RKO (cell line): ENCODE results near the gene DHRSX.
A peak's percentile ranks its signal among the peaks of the same experiment; 100 is the strongest.
"Not testable (repeated sequence)": the region's sequence is repeated elsewhere in the genome, so short reads cannot be mapped to it uniquely, and the experiment has no call there.

ENCODE experiments used
- DNase-seq: peaks from one replicate; pipeline ENCODE4 v3.0.0-alpha.2; 2016; ENCODE audit warnings: low spot score

The DHRSX gene

DNA sequence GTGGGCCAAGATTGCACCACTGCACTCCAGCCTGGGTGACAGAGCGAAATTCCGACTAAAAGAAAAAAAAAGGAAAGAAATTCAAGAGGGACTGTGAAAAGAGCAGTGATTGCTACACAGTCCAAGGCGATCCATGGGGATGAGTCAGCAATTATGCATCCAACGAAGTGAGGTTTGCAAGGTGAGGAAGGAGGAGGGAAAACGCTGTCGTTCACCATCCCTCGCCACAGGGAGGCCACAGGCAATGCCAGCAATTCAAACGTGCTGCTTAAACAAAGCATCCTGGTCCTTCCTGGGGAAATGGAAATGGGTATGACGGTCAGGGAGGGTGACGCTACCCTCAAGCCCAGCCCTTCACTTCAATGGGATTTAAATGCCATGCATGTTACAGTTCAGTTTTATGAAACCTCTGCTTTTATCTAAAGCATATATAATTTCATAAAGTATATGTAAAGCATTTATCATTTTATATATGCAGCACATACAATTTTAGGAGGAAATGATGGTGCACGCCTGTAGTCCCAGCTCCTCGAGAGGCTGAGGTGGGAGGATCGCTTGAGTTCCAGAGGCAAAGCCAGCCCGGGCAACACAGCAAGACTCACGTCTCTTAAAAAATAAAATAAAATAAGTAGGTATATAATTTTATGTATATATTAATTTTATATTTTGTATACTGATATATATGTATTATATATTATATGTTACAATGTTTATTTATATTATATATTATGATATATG lies 108.7 kb downstream of the DHRSX start:
- DNase-seq: no peak

DNA sequence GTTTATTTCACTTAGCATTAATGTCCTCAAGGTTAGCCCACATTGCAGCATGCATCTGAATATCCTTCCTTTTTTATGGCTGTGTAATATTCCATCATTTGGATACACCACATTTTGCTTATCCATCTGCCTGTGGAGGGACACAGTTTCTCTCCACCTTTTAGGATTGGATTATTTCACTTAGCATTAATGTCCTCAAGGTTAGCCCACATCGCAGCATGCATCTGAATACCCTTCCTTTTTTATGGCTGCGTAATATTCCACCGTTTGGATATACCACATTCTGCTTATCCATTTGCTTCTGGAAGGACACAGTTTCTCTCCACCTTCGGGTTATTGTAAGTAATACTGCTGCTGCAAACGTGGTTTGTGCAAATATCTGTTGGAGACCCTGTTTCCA lies 110.0 kb downstream of the DHRSX start:
- DNase-seq: no peak

DNA sequence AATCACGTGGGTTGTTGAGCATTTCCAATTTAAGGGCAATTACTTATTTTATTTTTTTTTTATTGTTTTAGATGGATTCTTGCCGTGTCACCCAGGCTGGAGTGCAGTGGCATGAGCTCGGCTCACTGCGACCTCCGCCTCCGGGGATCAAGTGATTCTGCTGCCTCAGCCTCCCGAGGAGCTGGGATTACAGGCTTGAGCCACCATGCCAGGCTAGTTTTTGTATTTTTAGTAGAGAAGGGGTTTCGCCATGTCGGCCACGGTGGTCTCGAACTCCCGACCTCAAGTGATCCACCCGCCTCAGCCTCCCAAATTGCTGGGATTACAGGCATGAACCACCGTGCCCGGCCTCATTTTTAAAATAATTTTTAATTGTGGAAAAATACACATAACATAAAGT lies 111.0 kb downstream of the DHRSX start:
- DNase-seq: not testable (repeated sequence)

DNA sequence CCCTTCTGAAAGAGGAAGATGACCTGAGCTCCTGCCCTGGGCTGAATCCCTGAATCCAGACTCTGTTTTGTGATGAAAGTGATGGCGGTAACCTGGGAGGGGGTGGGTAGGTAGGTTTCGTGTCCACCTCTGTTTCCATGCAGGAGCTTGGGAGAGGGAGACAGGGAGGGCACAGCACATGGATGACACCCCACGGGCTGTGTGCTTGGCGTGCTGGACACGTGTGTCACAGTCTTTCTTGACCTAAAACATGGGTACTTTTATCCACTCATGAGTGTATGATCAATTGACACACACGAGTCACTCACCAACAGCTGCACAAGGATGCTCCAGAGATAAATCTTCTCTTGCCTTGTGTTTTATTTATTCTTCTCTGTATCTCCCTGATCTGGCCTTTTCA lies 111.5 kb downstream of the DHRSX start:
- DNase-seq: no peak

DNA sequence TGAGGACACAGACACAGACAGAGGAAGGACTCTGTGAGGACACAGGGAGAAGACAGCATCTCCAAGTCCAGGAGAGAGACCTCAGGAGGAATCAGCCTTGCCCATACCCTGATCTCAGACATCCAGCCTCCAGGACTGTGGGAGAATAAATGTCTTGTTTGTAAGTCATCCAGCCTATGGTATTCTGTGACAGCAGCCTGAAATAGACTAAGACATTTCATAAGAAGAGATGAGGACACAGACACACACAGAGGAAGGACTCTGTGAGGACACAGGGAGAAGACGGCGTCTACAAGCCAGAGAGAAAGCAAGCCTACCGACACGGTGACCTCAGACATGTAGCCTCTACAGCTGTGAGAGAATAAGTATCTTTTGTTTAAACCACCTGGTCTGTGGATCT lies 112.1 kb downstream of the DHRSX start:
- no peak for DNase-seq

DNA sequence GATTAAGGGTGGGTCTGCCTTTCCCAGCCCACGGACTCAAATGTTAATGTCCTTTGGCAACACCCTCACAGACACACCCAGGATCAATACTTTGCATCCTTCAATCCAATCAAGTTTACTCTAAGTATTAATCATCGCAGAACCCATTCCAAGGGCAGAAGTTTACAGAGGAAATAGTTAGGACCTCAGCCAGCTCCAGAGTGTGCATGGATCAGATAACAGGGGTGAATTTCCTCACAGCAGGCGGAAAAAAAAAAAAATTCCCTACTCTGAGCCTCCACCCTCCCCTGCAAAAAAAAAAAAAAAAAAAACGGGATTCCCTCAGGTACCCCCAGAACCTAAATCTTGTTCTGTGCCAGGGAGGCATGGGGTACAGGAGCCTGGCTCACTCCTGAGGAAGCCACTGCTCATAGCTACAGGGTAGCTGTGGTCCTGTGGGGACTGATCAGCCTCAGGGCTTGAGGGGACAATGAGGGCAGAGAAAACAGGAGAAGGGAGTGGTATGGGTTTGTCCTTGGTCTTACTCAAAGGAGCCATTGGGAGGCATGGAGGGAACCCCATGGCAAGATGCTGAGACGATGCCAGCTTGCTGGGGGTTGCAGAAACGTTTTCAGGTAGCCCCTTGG lies 113.0 kb downstream of the DHRSX start:
- DNase-seq: no peak

DNA sequence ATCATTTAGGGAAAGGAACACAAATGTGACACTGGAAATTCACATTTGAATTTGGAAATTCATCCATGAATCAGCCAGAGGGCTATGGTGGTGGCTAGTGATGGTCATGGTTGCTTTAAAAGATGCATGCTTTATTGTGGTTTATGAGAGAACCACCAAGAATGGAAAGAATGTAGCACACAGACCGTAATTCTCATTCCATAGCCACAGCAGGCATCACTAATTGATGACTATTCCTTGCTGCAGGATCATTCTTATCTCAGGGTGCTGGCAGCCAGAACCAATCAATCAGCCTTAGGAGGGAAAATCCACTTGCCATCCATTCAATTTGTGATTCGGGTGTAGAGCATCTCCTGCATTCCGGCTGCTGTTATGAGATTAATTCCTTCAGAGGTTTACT lies 115.6 kb downstream of the DHRSX start:
- peak; percentile 65 for DNase-seq

DNA sequence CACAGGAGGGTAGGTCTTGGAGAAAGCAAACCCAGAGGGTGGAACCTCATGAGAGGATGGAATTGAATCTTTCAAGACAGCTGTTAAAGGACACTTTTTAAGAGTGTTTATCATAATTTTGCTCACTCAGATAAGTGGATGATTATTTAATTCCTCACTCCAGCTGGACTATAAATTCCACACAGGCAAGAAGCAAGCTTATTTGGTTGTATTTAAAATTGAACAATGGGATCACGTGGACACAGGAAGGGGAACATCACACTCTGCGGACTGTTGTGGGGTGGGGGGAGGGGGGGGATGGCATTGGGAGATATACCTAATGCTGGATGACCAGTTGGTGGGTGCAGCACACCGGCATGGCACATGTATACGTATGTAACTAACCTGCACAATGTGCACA lies 116.3 kb downstream of the DHRSX start:
- DNase-seq: no peak

DNA sequence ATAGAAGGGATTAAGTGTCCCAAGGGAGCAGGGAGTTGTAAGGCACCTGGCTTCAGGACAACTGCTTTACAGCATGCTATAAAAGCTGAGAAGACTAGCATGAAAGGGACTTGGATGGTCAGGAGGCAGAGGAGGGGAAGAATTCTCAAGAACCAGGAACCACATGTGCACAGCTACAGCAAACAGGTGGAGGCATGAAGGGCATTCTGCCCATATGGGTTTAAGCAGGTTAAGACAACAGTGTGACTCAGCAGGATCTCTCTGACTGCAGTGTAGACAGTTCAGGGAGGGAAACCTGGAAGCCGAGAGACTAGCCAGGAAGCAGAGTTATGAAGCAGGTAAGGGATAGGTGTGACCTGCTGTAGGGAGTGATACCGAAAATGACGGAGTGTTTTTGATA lies 117.0 kb downstream of the DHRSX start:
- no peak for DNase-seq

DNA sequence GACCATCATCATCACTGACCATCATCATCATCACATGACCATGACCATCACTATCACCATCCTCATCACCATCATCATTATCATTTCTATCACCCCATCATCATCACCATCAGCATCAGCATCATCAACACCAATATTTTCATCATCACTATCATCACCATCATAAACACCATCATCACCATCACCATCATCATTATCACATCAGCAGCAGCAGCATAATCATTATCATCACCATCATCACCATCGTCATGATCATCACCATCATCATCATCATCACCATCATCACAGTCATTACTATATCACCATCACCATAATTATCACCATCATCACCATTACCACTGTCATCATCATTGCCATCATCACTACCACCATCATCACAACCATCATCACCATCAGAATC lies 117.6 kb downstream of the DHRSX start:
- no peak for DNase-seq

DNA sequence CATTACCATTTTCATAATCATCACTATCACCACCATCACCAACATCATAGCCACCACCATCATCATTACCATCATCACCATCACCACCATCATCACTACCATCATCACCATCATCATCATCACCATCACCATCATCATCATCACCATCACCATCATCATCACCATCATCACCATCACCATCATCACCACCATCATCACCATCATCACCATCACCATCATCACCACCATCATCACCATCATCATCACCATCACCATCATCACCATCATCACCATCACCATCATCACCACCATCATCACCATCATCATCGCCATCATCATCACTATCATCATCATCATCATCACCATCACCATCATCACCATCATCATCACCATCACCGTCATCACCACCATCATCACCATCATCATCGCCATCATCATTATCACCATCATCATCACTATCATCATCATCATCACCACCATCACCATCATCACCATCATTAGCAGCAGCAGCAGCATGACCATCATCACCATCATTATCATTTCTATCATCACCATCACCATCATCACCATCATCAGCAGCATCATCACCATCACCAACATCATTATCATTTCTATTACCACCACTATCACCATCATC lies 118.2 kb downstream of the DHRSX start:
- DNase-seq: not testable (repeated sequence)

DNA sequence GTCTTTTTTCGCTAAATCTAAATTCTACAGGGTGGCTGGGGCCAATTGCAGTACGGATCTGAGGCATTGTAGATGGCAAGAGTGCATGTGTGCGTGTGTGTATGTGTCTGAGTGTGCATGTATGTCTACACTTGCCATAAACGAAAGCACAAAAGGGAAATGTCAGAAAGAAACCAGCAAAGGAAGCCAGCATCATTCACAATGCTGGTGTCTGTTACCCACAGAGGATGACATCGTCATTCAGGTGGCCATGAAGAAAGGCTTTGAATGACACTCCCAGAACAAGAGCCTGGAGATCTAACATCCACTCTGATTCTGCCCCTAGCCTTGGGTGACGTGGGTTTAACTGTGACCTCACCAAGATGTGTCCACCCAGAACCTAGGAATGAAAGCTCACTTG lies 124.6 kb downstream of the DHRSX start:
- DNase-seq: no peak

DNA sequence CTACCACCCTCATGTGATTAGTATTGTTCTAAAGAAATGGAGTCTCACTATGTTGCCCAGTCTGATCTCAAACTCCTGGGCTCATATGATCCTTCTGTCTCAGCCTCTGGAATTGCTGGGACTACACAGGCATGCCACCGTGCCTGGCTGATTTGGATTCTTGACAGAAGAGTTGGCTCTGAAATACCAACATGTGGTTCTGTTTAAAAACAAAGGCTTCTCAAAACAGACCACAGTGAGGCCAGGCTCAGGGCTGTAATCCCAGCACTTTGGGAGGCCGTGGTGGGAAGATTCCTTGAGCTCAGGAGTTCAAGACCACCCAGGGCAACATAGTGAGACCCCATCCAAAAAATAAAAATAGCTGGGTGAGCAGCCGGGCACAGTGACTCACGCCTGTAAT lies 126.7 kb downstream of the DHRSX start:
- no peak for DNase-seq

DNA sequence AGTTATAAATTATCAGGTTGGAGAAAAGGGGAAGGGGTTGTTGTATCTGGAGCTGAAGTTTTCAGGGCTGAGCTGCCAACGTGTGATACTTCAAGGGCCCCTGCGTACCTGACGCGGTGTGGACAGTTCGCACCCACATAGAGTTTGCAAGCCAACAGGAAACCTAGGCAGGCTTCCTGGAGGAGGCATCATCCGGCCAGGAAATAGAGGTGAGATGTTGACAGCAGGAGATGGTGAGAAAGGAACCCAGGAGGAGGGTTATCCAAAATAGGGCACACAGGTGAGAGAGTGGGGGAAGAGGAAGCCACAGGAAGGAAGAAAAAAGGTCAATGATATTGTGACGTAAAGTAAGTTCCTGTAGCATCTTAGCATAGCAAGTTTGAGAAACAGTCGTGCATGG lies 127.2 kb downstream of the DHRSX start:
- no peak for DNase-seq

DNA sequence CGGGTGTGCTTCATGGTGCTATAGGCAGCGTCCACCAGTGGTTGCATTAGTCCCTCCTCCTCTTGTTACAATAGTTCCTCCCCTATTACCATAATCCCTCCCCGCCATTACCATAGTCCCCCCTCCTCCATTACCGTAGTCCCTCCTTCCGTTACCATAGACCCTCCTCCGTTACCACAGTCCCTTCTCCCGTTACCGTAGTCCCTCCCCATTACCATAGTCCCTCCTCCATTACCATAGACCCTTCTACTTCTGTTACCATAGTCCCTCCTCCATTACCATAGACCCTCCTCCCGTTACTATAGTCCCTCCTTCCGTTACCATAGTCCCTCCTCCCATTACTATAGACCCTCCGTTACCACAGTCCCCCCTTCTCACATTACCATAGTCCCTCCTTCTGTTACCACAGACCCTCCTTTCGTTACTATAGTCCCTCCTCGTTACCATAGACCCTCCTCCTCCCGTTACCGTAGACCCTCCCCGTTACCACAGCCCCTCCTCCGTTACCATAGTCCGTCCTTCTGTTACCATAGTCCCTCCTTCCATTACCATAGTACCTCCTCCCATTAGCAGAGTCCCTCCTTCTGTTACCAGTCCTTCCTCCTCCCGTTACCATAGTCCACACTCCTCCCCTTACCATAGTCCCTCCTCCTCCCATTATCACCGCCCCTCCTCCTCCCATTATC lies 129.6 kb downstream of the DHRSX start:
- no peak for DNase-seq

DNA sequence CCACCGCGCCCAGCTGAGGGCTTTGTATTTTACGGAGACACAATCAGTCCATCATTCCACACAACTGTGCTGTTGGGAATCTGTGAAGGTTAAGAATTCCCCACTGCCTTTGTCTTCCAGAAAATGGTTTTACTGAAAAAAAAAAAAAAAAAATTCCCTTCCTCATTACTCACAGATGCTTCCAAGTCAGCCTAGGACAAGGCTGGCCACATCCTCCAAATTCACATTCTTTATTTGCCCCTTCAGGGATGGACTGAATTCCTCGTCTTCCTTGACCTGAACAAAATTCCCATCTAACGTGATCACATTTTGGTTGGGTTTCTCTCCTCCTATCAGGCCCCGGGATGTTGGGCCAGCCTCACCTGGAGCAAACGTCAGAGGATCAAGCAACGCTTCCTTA lies 130.3 kb downstream of the DHRSX start:
- no peak for DNase-seq

DNA sequence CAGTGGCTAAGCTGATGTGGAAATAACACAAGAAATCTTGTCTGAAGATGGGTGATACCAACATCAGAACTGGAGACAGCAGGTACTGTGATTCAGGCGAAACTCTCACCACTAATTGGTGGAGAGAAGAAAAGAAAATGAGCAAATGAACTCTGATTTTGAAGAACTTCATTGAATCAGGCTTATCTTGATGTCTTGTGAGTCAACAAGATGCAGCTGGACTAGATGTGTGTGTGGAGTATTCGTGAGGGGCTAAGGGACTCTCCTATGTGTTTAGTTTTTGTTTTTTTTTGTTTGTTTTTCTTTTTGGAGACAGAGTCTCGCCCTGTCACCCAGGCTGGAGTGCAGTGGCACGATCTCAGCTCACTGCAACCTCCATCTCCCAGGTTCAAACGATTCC lies 131.6 kb downstream of the DHRSX start:
- DNase-seq: no peak

DNA sequence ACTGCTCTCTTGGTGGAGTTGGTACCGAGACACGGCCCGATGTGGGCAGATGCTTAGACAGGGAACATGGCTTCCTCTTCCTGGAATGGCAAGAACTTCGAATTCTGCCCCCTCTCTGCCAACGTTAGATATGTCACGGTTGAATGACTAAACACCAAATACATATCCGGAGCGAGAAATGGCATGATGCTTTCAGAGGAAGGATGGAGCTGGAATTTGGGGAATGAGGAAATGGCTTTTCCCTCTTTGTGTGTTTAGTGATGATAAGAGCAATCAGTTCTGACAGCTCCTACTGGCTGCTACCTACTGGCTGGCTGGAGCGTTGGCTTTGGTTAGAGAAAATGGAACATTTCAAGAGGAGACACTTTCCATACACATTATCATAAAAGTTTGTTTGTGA lies 140.0 kb downstream of the DHRSX start:
- DNase-seq: no peak

DNA sequence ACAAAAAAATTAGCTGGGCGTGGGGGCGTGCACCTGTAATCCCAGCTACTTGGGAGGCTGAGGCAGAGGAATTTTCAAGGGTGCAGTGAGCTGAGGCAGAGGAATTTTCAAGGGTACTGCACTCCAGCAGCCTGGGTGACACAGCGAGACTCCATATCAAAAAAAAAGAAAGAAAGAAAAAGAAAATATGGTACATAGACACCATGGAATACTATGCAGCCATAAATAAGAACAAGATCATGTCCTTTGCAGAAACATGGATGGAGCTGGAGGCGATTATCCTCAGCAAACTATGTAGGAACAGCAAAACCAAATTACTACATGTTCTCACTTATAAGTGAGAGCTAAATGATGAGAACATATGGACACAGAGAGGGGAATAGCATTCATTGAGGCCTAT lies 141.3 kb downstream of the DHRSX start:
- not testable (repeated sequence) for DNase-seq

DNA sequence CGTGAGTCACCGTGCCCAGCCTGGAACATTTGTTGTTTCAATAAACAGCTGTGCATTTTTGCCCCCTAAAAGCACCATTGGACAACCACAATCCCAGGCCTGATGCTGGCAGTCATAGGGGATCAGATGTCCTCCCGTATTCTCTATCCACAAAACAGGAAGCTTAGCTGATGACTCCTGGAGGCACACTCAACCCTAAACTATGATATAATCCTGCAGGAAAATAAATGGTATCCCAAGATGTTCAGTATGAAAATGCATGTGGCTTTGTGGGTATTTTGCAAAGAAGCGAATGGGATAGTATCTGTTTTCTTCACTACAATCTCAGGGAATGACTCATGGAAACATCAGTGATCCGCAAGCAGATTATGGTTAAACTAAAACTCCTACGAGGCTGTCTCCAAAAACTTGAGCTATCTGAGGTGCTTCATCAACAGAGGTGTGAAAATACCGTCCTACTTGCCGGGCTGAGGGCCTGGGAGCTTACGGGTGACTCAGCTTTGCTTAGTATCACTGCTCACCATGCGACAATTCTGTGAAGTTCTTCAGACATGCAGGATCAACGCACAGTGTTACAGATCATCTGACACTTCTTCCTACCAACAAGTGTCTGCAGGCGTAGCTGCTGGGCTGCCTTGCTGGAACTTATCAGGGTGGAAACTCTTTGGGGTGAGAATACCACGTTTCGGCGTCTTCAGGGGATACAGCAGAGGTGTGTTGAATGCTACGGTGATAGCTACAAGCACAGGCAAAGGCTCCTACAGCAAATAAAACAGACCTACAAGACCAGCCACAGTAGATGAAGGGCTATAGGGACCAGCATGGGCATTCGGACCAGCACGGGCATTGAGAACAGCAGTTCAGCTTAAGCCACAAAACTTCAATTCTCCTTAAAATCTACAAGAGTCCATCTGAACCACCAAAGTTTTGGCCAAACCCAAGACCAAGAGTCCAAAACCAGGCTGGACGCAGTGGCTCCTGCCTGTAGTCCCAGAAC lies 148.5 kb downstream of the DHRSX start:
- no peak for DNase-seq

DNA sequence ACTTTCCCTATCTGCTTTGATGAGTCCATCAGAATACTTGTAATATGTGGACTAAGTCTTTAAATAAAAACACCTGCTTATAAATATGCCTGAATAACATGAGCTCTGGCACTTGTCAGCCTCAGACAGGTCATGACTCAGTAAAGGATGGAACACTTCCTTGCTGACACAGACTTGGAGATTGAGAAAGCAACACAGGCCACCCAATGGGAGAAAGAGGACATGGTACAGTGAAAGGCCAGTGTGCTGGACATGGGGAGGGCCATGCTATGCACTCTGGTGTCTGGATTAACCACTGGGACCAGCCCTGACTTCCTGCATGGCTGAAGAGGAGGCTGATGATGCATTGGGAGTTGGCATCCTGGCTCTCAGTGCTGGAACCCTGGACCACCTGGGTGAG lies 149.5 kb downstream of the DHRSX start:
- DNase-seq: peak; percentile 49

DNA sequence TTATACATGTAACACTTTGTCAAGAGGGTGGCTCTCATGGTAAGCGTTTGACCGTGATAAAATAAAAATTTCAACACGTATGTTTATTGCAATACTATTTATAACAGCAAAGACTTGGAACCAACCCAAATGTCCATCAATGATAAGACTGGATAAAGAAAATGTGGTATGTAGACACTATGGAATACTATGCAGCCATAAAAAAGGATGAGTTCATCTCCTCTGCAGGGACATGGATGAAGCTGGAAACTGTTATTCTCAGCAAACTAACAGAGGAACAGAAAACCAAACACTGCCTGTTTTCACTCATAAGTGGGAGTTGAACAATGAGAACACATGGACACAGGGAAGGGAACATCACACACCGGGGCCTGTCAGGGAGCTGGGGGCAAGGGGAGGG lies 150.1 kb downstream of the DHRSX start:
- not testable (repeated sequence) for DNase-seq
